ENCODE results near the gene TFG. TPM values are rescaled to one million over a fixed set of nuclear protein-coding genes. Genes with fewer than 3 reads are reported as not detected.

Gene TFG
- total and polyA plus RNA-seq, 9 of the 15 experiments (the other 6 are each of a cell fraction or from before 2014, with no cell fraction given): 31.8 to 143 (median 57.8) TPM

DNA sequence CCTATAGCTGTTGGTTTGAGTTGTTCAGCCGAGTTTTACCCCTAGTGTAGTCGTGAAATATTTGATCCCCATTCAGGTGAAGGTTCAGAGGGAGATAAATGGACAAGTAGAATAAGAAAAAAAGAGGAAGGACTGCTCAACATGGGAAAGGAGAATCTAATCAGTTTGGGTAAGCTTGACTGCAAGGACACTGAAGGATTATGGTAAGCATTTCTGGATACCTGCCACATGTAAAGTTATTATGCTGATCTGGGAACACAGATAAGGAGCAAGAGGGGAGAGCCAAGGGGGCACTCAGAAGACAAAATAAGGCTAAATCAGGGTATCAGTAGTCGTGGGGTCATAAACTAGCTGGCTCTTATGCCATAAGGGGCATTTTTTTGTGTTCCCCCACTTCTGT, 49.9 kb downstream of the TFG start:
- TF ChIP-seq, protein P1, sequence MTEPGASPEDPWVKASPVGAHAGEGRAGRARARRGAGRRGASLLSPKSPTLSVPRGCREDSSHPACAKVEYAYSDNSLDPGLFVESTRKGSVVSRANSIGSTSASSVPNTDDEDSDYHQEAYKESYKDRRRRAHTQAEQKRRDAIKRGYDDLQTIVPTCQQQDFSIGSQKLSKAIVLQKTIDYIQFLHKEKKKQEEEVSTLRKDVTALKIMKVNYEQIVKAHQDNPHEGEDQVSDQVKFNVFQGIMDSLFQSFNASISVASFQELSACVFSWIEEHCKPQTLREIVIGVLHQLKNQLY (CRISPR knock-in tag; conservative IDR thresholded peaks at IDR 0.05): no peak
- TF ChIP-seq KDM1A (IDR thresholded peaks at IDR 0.05): no peak
- peak; percentile 55 for TF ChIP-seq CBFA2T3 (IDR thresholded peaks at IDR 0.05)
- TF ChIP-seq SPI1 (IDR thresholded peaks at IDR 0.05; ENCODE audit: borderline replicate concordance, low read depth, low read length): 0 out of 2 replicates have a peak, but pooled peaks have one; percentile 12
- TF ChIP-seq ARID1B (IDR thresholded peaks at IDR 0.05): peak; percentile 64
- TF ChIP-seq TCF3 (CRISPR knock-in tag; IDR thresholded peaks at IDR 0.05): peak; percentile 34; the same call in 1 of the 2 replicates
- TF ChIP-seq, protein P2, sequence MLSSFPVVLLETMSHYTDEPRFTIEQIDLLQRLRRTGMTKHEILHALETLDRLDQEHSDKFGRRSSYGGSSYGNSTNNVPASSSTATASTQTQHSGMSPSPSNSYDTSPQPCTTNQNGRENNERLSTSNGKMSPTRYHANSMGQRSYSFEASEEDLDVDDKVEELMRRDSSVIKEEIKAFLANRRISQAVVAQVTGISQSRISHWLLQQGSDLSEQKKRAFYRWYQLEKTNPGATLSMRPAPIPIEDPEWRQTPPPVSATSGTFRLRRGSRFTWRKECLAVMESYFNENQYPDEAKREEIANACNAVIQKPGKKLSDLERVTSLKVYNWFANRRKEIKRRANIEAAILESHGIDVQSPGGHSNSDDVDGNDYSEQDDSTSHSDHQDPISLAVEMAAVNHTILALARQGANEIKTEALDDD (IDR thresholded peaks at IDR 0.05): peak; percentile 41; the same call in 1 of the 2 replicates
- peak; percentile 72 for TF ChIP-seq TEAD4 (IDR thresholded peaks at IDR 0.05; ENCODE audit: low read length)
- TF ChIP-seq TEAD4 (CRISPR knock-in tag; IDR thresholded peaks at IDR 0.05; ENCODE audit: borderline replicate concordance): no peak
- TF ChIP-seq RBM22 (IDR thresholded peaks at IDR 0.05; ENCODE audit: low read depth, low read length, poor library complexity, severe bottlenecking): no peak
- TF ChIP-seq ZC3H4 (CRISPR knock-in tag; IDR thresholded peaks at IDR 0.05; ENCODE audit: borderline replicate concordance): no peak
- peak; percentile 34; the same call in 1 of the 2 replicates for TF ChIP-seq TAL1 (IDR thresholded peaks at IDR 0.05)
- TF ChIP-seq NFIC (IDR thresholded peaks at IDR 0.05): peak; percentile 68
- TF ChIP-seq, protein P3, sequence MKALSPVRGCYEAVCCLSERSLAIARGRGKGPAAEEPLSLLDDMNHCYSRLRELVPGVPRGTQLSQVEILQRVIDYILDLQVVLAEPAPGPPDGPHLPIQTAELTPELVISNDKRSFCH (CRISPR knock-in tag; IDR thresholded peaks at IDR 0.05): no peak
- TF ChIP-seq, protein P3 (tag; IDR thresholded peaks at IDR 0.05): peak; percentile 75; the same call in 1 of the 2 replicates
- 0 out of 2 replicates have a peak, but pooled peaks have one; percentile 24 for TF ChIP-seq SMARCA4 (IDR thresholded peaks at IDR 0.05)
- peak; percentile 16; the same call in 1 of the 2 replicates for TF ChIP-seq CBFA2T2 (conservative IDR thresholded peaks at IDR 0.05)
- TF ChIP-seq DPF2 (IDR thresholded peaks at IDR 0.05): 0 out of 2 replicates have a peak, but pooled peaks have one; percentile 16
- Histone ChIP-seq H3K4me1 (replicated peaks in 1 of 2; ENCODE audit: control insufficient read depth in 2 of 2, insufficient read depth in 2 of 2, low read length in 2 of 2) (no peaks in the 10 kb centered on the region; a peak in 2 of 5 replicates), H3K4me2 (ENCODE audit: insufficient read depth, low read length) (no peak overlapping the region), H3K9ac (ENCODE audit: insufficient read depth in 1 of 2, low read depth in 2 of 2, low read length in 2 of 2) (no peak overlapping the region), H2AFZ (ENCODE audit: low read depth, low read length) (no peak overlapping the region), H3K79me2 (ENCODE audit: control insufficient read depth, insufficient read depth, low read length) (no peaks in the 10 kb centered on the region), H3K9me3 (replicated peaks; ENCODE audit: control insufficient read depth, insufficient read depth, low read depth, low read length) (no peaks in the 10 kb centered on the region), H3K27me3 (ENCODE audit: control insufficient read depth in 2 of 2, insufficient read depth in 2 of 2, low read length in 2 of 2) (no peaks in the 10 kb centered on the region), H3K36me3 (ENCODE audit: control insufficient read depth, insufficient read depth, low read length) (peaks cover 4% of the 10 kb centered on the region; the same call in 2 of the 3 replicates), H3K27ac (ENCODE audit: extremely low read depth, low read depth, low read length) (no peak overlapping the region), H4K20me1 (replicated peaks; ENCODE audit: control insufficient read depth, insufficient read depth, low read length) (no peaks in the 10 kb centered on the region), H3K9me1 (ENCODE audit: control insufficient read depth, insufficient read depth, low read length) (no peaks in the 10 kb centered on the region), H3K4me3 (no peak overlapping the region)
- WGBS (ENCODE audit: insufficient coverage, low coverage, missing lambda C conversion rate): 2% methylated on average over 3 of the region's 3 CpGs
- in situ Hi-C loops (cut with MboI): no loop called here
- POLR2A ChIA-PET: interaction anchor here (0.7 to 1.5 kb wide), 5 partner anchors 10 to 18 kb away, joined by 3 to 5 read pairs (median 3); no protein-coding TSS in a partner anchor
- intact Hi-C loops (cut with micrococcal nuclease): no loop called here
- CTCF ChIA-PET (ENCODE audit: low intra/inter-chr PET ratio): no interaction called here
- peak; percentile 55 for ATAC-seq
- DNase-seq (ENCODE audit: extremely low read depth in 1 of 4, low spot score in 3 of 4): peak in 2 of 4 experiments; percentile 6 to 27
- no peak for FAIRE-seq
- BruUV-seq (replicated peaks): no TSS peak
